Upper lobe of left lung (tissue), 4 donors: Measurements from ENCODE around the gene ELK4.

Experiments used
- EP300 ChIP-seq, 4 donors: sonication (generic); formaldehyde crosslinking; IDR thresholded peaks; one replicate each; pipeline ENCODE4 v1.5.1; 2017; ENCODE audit warnings: antibody characterized with exemption in 4 of 4, control low read depth in 2 of 4
- POLR2A ChIP-seq, 4 donors: fragments of 450-650 bp; IDR thresholded peaks; one replicate each; pipeline ENCODE4 v1.5.1; 2016 to 2017; ENCODE audit warnings: antibody characterized with exemption in 4 of 4, mild to moderate bottlenecking in 2 of 4
- POLR2AphosphoS5 ChIP-seq, 2 donors: sonication (generic); formaldehyde crosslinking; IDR thresholded peaks; one replicate each; pipeline ENCODE4 v1.5.1; 2017; ENCODE audit warnings: antibody characterized with exemption in 2 of 2
- TF ChIP-seq, protein P1 (sequence below), 6 experiments: fragments of 450-650 bp in 4 of 6; fragments of 200-600 bp in 2 of 6; sonication (generic) in 2 of 6; IDR thresholded peaks; one replicate each; pipeline ENCODE4 v1.5.1; 2016 to 2019; ENCODE audit warnings: antibody characterized with exemption in 6 of 6

- TF ChIP-seq, protein P1, sequence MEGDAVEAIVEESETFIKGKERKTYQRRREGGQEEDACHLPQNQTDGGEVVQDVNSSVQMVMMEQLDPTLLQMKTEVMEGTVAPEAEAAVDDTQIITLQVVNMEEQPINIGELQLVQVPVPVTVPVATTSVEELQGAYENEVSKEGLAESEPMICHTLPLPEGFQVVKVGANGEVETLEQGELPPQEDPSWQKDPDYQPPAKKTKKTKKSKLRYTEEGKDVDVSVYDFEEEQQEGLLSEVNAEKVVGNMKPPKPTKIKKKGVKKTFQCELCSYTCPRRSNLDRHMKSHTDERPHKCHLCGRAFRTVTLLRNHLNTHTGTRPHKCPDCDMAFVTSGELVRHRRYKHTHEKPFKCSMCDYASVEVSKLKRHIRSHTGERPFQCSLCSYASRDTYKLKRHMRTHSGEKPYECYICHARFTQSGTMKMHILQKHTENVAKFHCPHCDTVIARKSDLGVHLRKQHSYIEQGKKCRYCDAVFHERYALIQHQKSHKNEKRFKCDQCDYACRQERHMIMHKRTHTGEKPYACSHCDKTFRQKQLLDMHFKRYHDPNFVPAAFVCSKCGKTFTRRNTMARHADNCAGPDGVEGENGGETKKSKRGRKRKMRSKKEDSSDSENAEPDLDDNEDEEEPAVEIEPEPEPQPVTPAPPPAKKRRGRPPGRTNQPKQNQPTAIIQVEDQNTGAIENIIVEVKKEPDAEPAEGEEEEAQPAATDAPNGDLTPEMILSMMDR (IDR thresholded peaks at IDR 0.05), result no peak
- TF ChIP-seq POLR2A (IDR thresholded peaks at IDR 0.05) (no peak), EP300 (IDR thresholded peaks at IDR 0.05) (no peak), POLR2AphosphoS5 (IDR thresholded peaks at IDR 0.05) (no peak)
Observed at GRCh38 chr1:205678286-205679111, 46.7 kb upstream of the ELK4 start.
